ENCODE data around the gene ETFB.

GRCh38 chr19:51399231-51399630 is 33.0 kb upstream of the ETFB start:
- TF ChIP-seq FOXK2 (IDR thresholded peaks at IDR 0.05) (no peak), NFRKB (IDR thresholded peaks at IDR 0.05) (no peak), ELF4 (IDR thresholded peaks at IDR 0.05) (no peak), L3MBTL2 (conservative IDR thresholded peaks at IDR 0.05) (no peak), PKNOX1 (IDR thresholded peaks at IDR 0.05) (no peak), BHLHE40 (IDR thresholded peaks at IDR 0.05; ENCODE audit: borderline replicate concordance) (no peak), TARDBP (IDR thresholded peaks at IDR 0.05) (no peak), ARNT (IDR thresholded peaks at IDR 0.05) (no peak), FOXA1 (IDR thresholded peaks at IDR 0.05) (no peak), HDGF (IDR thresholded peaks at IDR 0.05; ENCODE audit: borderline replicate concordance) (no peak), SUZ12 (IDR thresholded peaks at IDR 0.05) (no peak), CTBP1 (IDR thresholded peaks at IDR 0.05; ENCODE audit: borderline replicate concordance) (no peak), SP1 (IDR thresholded peaks at IDR 0.05) (no peak), FOXM1 (IDR thresholded peaks at IDR 0.05; ENCODE audit: borderline replicate concordance) (no peak)

Measured in HEK293T (cell line).